Ramos (cell line): ENCODE results near the gene LRRC9.
"Not testable (repeated sequence)": the region's sequence is repeated elsewhere in the genome, so short reads cannot be mapped to it uniquely, and the experiment has no call there.

Source experiments
- in situ Hi-C: fragments of 300-500 bp; cut with MboI; formaldehyde crosslinking; loops from one replicate; pipeline ENCODE4 v1.14.3; 2022; ENCODE audit warnings: low sequenced_read_pairs; ENCODE audit not compliant: unreplicated experiment

LRRC9 gene

GRCh38 chr14:59944909-59945308 is 25.0 kb downstream of the LRRC9 start:
- in situ Hi-C loops = no loop called here

- in situ Hi-C loops = loop anchor here (25.0 kb wide), 1 partner anchor 385 kb away; no protein-coding TSS in a partner anchor
Measured at GRCh38 chr14:59952141-59952540, 32.2 kb downstream of the LRRC9 start.

- in situ Hi-C loops = loop anchor here (25.0 kb wide), 1 partner anchor 379 kb away; no protein-coding TSS in a partner anchor
Measured at GRCh38 chr14:59957890-59958289, 37.9 kb downstream of the LRRC9 start.

- in situ Hi-C loops = loop anchor here (10.0 to 25.0 kb wide), 2 partner anchors 378 to 605 kb away; no protein-coding TSS in a partner anchor
Measured at GRCh38 chr14:59959668-59960067, 39.7 kb downstream of the LRRC9 start.

DNA sequence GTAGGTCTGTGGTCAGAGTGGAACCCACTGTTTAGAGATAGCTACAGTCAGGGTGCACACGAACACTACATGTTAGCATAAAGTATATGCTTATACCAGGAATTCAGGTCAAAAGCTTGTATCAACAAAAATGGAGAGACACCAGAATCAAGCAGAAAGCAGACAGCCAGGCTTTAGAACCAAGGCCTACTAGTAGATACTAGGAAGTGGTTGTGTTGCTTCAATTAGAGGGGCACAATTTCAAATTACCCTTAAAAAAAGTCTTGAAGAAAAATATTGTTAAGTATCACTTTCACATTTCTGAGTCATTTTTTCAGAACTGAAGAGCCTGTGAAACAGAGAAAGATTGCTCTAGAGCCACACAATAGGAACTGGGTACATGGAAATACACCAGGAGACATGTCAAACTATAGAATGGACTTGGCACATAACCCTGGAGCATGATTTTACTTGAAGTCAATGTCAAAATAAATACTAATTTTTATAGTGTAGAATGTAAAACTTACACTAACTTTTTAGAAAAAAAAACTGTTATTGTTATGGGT is 41.6 kb downstream of the LRRC9 start:
- in situ Hi-C loops = loop anchor here (10.0 to 25.0 kb wide), 2 partner anchors 376 to 603 kb away; no protein-coding TSS in a partner anchor

DNA sequence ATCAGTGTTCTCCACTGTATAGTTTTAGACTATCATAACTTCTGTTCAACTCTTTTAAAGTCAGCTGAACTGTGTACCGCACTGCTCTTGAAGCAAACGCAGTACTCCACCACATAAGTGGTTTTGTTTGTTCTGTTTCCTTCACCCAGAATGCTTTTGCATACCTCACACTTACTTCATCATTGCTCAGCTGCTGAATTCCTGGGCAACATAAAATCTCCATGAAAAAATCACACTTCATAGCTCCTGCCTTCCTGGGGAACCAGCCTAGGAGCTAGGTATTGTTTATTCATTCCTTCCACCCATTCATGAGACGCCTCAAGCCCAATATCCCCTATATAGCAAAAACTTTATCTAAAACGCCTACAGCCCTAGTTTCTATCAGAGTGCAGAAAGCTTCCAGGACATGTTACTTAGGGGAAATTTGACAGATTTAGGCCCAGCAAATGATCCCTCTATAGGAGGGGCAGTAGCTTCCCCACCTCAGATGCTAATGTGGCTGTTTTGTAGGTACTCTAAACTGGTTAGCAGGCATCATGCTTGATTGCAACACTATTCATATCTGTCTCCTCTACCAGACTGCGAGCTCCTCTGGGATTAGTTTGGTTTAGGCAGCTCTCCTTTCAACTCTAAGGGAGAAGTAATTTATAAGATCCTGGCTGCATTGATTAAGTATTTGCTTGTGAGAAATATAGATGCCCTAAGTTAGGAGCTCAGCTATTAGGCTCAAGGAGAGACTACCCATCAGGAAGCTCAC is 44.5 kb downstream of the LRRC9 start:
- in situ Hi-C loops = loop anchor here (5.0 to 25.0 kb wide), 3 partner anchors 223 to 600 kb away; no protein-coding TSS in a partner anchor

DNA sequence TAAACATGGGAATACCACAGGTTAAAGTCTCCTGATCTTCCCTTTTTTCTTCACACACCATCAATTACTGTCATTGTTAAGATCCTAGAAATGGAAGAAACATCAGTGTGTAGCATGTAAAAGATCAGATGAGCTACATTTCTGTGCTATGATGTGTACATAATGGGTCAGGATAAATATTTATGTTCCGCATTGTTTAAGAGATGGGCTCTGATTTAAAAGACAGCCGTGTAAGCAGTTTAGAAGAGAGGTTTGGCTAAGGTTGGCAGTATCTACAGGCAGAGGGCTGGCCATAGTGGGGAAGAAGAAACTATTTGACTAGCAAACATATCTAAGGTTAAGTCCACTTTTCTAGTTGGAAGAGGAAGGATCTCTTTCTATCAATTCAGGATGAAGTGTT is 49.4 kb downstream of the LRRC9 start:
- in situ Hi-C loops = loop anchor here (5.0 to 25.0 kb wide), 3 partner anchors 218 to 595 kb away; no protein-coding TSS in a partner anchor

DNA sequence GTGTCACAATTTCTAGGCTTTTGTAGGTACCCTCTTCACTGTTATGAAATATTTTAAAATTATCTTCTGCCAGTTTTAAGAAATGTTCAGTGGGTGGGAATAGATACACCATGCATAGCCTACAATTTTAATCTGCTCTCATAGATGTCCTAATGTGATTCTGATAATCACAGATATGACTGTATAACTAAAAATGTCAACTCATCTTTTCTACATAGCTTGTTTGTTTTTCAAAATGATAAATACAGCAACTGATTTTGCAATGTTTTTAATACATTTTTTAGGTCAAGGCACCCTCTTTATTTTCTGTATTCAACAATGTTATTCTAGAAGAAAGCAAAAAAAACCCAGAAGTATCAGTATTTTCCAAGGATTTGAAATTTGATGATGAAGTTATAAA is 61.6 kb downstream of the LRRC9 start:
- in situ Hi-C loops = no loop called here

DNA sequence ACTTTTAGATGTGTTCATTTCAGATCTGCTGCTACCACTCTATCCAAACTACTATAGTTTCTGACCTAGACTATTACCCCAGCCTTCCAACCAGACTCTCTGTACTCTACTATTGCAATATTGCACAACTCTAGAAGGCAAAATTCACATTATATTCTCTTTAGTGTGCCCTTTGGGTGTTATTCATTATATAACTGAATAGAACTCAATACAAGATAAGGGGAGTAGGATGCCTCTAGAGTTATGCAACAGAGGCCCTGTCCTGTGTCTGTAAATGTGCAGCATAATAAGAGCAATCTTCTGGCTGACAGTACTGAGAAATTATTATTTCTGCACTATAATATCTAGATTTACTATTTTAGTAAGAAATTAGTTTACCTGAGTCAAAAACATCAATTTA is 63.1 kb downstream of the LRRC9 start:
- in situ Hi-C loops = no loop called here

DNA sequence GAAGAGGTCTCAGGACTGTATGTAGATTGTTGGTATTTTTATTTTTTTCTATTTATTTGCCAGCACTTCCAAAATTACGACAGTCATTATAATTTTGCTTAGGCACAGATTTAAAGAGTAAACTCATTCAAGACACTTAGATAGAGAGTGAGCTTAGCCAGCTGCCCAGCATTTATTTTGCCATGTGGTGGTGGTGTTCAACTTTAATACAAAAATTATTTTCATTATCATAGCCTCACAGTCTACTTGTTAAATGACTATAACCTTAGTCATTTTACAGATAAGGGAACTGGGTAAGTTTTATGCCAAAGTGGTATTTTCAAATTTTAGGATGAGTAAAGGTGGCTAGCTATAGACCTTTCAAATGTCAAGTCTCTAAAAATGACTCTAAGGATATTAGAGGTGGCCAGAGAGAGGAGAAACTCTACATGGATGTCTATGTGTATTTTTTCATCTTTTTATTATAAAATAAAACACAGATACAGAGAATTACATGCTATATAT is 66.7 kb downstream of the LRRC9 start:
- in situ Hi-C loops = no loop called here

- in situ Hi-C loops = no loop called here
Measured at GRCh38 chr14:59997449-59997848, 77.5 kb downstream of the LRRC9 start.

- in situ Hi-C loops = no loop called here
Measured at GRCh38 chr14:59997966-59998365, 78.0 kb downstream of the LRRC9 start.

DNA sequence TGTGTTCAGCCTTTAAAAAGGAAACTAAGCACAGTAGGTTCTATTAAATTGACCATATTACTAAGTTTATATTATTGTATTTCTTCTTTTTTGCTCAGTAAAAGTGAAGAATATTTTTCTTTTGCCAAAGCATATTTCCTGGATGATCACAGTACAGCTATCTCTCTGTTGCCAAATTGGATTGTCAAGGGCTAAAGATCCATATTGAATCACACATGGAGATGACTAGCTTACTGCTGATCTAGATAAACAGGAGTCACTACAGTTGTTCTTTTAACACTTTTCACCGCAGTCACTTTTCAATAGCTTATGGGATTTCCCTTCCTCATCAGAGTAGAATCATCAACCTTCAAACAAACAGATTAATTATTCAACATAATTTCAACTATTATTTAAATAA is 78.6 kb downstream of the LRRC9 start:
- in situ Hi-C loops = no loop called here

DNA sequence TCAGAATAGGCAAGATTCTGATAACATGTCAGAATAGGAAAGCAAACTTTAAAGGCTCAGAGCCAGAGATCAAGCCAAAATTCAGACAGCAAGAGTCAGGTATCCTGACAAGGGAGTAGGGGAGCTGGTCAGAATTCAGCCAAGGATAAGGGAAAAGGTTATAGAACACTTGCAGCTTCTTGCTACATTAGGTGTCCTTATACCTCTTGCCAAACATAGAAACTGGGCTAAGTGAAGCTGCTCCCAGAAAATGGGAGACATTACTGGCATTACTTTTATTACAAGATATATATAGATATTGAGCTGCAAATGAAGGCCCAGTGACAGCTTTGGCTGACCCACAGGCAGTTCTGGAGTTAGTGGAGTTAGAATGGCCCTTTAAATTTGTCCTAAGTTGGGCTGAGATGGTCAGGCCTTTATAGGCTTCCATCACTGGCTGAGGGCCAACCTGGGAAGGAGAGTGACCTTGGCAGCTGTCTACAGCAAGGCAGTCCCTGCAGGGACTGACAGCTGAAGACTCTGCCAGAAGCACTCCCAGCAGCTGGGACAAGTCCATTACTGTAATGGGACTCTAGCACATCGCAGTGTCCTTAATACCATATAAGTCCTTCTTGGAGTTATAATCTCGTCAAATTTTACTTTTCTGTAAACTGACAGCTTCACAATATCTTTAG is 83.0 kb downstream of the LRRC9 start:
- in situ Hi-C loops = no loop called here

DNA sequence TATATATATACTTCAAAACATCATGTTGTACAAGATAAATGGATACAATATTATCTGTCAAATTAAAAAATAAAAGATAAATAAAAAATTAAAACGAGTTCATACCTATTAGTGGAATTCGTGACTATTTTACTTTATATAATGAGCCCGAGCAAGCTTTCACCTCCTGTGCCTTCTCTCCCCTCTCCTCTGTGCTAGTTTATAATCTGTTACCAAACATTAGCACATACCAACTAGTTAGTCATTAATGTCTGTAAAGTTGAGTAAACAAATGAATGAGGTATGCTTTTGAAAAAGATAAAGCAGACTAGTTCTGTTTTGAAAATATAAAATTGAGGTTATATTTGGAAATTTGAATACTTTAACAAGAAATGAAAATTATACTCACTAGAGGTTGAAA is 84.0 kb downstream of the LRRC9 start:
- in situ Hi-C loops = no loop called here

GRCh38 chr14:60008042-60008441 is 88.1 kb downstream of the LRRC9 start:
- in situ Hi-C loops = no loop called here

DNA sequence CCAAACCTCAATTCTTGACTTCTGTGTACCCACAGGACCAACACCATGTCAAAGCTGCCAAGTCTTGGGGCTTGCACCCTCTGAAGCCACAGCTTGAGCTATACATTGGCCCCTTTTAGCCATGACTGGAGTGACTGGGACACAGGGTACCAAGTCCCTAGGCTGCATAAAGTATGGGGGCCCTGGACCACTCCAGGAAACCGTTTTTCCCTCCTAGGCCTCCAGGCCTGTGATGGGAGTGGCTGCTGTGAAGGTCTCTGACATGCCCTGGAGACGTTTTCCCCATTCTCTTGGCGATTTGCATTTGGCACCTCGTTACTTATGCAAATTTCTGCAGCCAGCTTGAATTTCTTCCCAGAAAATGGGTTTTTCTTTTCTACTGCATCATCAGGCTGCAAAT is 90.3 kb downstream of the LRRC9 start:
- in situ Hi-C loops = not testable (repeated sequence)

GRCh38 chr14:60014402-60014801 is 94.5 kb downstream of the LRRC9 start:
- in situ Hi-C loops = no loop called here

- in situ Hi-C loops = no loop called here
Measured at GRCh38 chr14:60021619-60022018, 101.7 kb downstream of the LRRC9 start.

DNA sequence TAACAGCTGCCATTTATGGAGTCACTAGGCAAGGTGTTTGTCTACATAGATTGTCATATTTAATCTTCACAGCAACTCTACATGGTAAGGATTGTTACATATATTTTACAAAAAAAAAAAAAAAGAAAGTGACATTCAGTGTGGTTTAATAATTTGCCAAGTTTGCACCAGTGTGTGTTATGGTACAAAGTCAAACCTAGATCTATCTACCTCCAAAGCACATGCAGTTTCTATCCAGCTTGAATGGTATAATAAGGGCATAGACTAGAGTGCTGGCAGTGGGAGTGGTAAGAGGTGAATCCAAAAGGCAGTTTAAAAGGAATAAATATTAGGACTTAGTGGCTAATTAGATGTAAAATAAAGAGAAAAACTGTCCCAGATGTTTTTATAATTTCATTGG is 105.6 kb downstream of the LRRC9 start:
- in situ Hi-C loops = no loop called here

GRCh38 chr14:60035177-60035576 is 115.2 kb downstream of the LRRC9 start:
- in situ Hi-C loops = no loop called here
